Vagina (tissue), 2 donors: ENCODE data around the gene ZFPL1.

Experiments
- CTCF ChIP-seq, 3 experiments: fragments of 450-650 bp in 2 of 3; fragments of 200-600 bp in 1 of 3; sonication (generic) in 1 of 3; IDR thresholded peaks; one replicate each; pipeline ENCODE4 v1.5.1; 2017 to 2019; ENCODE audit warnings: antibody characterized with exemption in 3 of 3, mild to moderate bottlenecking in 2 of 3, moderate library complexity in 2 of 3
- POLR2AphosphoS5 ChIP-seq, 2 donors: sonication (generic); formaldehyde crosslinking; IDR thresholded peaks; one replicate each; pipeline ENCODE4 v1.9.0; 2017; ENCODE audit warnings: antibody characterized with exemption in 2 of 2, mild to moderate bottlenecking in 2 of 2, low read depth in 1 of 2; ENCODE audit not compliant: insufficient read depth in 1 of 2

- TF ChIP-seq CTCF (IDR thresholded peaks at IDR 0.05) (no peak), POLR2AphosphoS5 (IDR thresholded peaks at IDR 0.05; ENCODE audit: insufficient read depth in 1 of 2, low read depth in 1 of 2) (no peak)
These were observed 20.6 kb downstream of the ZFPL1 start for GRCh38 chr11:65104628-65105027.
